GM18870 (cell line): Measurements from ENCODE around the gene RGS17.

Experiments
- ATAC-seq: cut with Tn5 transposase; IDR thresholded peaks from one replicate; pipeline ENCODE4 v1.9.1; 2021; ENCODE audit warnings: moderate library complexity; ENCODE audit not compliant: unreplicated experiment

The RGS17 gene

GRCh38 chr6:152959333-152959732, 171.7 kb downstream of the RGS17 start:
- no peak for ATAC-seq

DNA sequence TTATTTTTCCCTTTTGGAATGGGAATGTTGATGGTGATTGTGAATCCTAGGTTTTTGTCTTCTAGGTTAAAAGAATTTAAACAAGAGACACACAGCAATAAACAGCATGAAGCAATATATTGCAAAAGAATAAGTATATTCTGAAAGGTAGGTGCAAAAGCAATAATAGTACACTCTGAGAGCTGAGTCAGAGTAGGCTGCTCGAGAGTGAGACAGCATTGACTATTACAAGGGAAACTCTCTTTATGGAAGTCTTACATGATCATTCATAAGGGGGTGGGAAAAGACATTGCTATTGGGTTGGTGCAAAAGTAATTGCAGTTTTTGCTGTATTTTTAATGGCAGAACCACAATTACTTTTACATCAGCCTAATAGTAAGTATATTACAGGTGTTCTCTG, 173.3 kb downstream of the RGS17 start:
- ATAC-seq, result no peak
